ENCODE measurements around the gene PMEPA1. TPM values are rescaled to one million over a fixed set of nuclear protein-coding genes. Genes with fewer than 3 reads are reported as not detected.

The PMEPA1 gene
- total and polyA plus RNA-seq, 2 donors (not counting 3 experiments of a cell fraction or from before 2014, with no cell fraction given) = 31.6 to 33.2 TPM

- TF ChIP-seq, protein P1, sequence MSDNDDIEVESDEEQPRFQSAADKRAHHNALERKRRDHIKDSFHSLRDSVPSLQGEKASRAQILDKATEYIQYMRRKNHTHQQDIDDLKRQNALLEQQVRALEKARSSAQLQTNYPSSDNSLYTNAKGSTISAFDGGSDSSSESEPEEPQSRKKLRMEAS (IDR thresholded peaks at IDR 0.05; ENCODE audit: insufficient read depth, insufficient read length) = no peak
- H3K9me3 ChIP-seq (replicated peaks; ENCODE audit: control insufficient read depth, insufficient read depth, low read length) = no peaks in the 10 kb centered on the region
- FAIRE-seq (no peak), DNase-seq (ENCODE audit: low read depth, low spot score) (no peak)
- dilution Hi-C loops (cut with MboI; ENCODE audit: extremely low pct_ligation_motif_present, low sequenced_read_pairs) = no loop called here
- H3K79me2 ChIP-seq (ENCODE audit: control insufficient read depth, insufficient read depth, low read length) = peaks cover 36% of the 10 kb centered on the region
- POLR2A ChIA-PET = no interaction called here
- no peak overlapping the region for H3K9ac ChIP-seq (replicated peaks; ENCODE audit: extremely low read depth, insufficient read depth, low read length)
- no TSS peak for BruUV-seq (replicated peaks)
- no peaks in the 10 kb centered on the region for H3K27me3 ChIP-seq (ENCODE audit: control insufficient read depth in 2 of 2, insufficient read depth in 2 of 2, low read length in 2 of 2)
- H4K20me1 ChIP-seq (replicated peaks; ENCODE audit: control insufficient read depth, extremely low read depth, insufficient read depth, low read length) = no peaks in the 10 kb centered on the region
- H3K36me3 ChIP-seq (ENCODE audit: control insufficient read depth in 2 of 2, extremely low read depth in 1 of 2, insufficient read depth in 2 of 2, low read length in 2 of 2) = no peaks in the 10 kb centered on the region
- intact Hi-C loops (cut with micrococcal nuclease) = no loop called here
- H3K4me3 ChIP-seq (replicated peaks in 1 of 3; ENCODE audit: insufficient read depth in 1 of 3, low read depth in 1 of 3, low read length in 3 of 3) = no peak overlapping the region
- no peak overlapping the region for H3K27ac ChIP-seq (ENCODE audit: insufficient read depth, low read depth, low read length)
- no peak overlapping the region for H2AFZ ChIP-seq (ENCODE audit: low read depth, low read length)
- H3K4me1 ChIP-seq (ENCODE audit: control insufficient read depth, extremely low read depth, insufficient read depth, low read length) = no peaks in the 10 kb centered on the region
- CTCF ChIA-PET = no interaction called here
- H3K9me1 ChIP-seq (replicated peaks; ENCODE audit: control insufficient read depth, extremely low read depth, insufficient read depth, low read length) = no peaks in the 10 kb centered on the region
- no peak overlapping the region for H3K4me2 ChIP-seq (ENCODE audit: insufficient read depth, low read length)
Observed at GRCh38 chr20:57679113-57679512, 30.7 kb downstream of the PMEPA1 start.

DNA sequence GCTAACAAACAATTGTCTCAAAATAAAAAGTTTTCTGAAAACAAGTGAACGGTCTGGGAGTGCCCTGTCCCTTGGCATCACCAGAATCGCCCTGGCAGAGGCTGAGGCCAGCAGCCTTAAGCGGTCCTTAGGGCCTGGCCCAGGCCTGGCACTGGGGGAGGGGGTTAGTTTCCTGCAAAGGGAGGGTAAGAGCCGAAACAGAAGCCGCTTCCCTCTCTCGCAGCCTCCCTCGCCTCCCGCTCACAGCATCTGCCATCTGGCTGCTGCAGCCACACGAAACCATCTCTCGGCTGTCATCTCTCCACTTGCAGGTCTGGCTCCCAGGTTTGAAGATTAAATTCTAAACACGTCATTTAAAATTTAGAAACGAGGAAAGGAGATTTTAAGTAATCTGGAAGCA is 31.5 kb downstream of the PMEPA1 start:
- Histone ChIP-seq H3K27me3 (ENCODE audit: control insufficient read depth in 2 of 2, insufficient read depth in 2 of 2, low read length in 2 of 2) (no peaks in the 10 kb centered on the region), H4K20me1 (replicated peaks; ENCODE audit: control insufficient read depth, extremely low read depth, insufficient read depth, low read length) (no peaks in the 10 kb centered on the region), H3K4me1 (ENCODE audit: control insufficient read depth, extremely low read depth, insufficient read depth, low read length) (no peaks in the 10 kb centered on the region), H3K4me2 (ENCODE audit: insufficient read depth, low read length) (no peak overlapping the region), H2AFZ (ENCODE audit: low read depth, low read length) (no peak overlapping the region), H3K9me3 (replicated peaks; ENCODE audit: control insufficient read depth, insufficient read depth, low read length) (no peaks in the 10 kb centered on the region), H3K9ac (replicated peaks; ENCODE audit: extremely low read depth, insufficient read depth, low read length) (no peak overlapping the region), H3K36me3 (ENCODE audit: control insufficient read depth in 2 of 2, extremely low read depth in 1 of 2, insufficient read depth in 2 of 2, low read length in 2 of 2) (no peaks in the 10 kb centered on the region), H3K27ac (ENCODE audit: insufficient read depth, low read depth, low read length) (no peak overlapping the region), H3K4me3 (replicated peaks in 1 of 3; ENCODE audit: insufficient read depth in 1 of 3, low read depth in 1 of 3, low read length in 3 of 3) (no peak overlapping the region), H3K9me1 (replicated peaks; ENCODE audit: control insufficient read depth, extremely low read depth, insufficient read depth, low read length) (no peaks in the 10 kb centered on the region), H3K79me2 (ENCODE audit: control insufficient read depth, insufficient read depth, low read length) (peaks cover 42% of the 10 kb centered on the region)
- no TSS peak for BruUV-seq (replicated peaks)
- ChIA-PET POLR2A (no interaction called here), CTCF (no interaction called here)
- no peak for FAIRE-seq
- intact Hi-C loops (cut with micrococcal nuclease) = no loop called here
- no peak for TF ChIP-seq POLR2AphosphoS5 (IDR thresholded peaks at IDR 0.05; ENCODE audit: insufficient read depth, low read depth, low read length)
- TF ChIP-seq, protein P1 (IDR thresholded peaks at IDR 0.05; ENCODE audit: insufficient read depth, insufficient read length) = no peak
- TF ChIP-seq MYC (IDR thresholded peaks at IDR 0.05; ENCODE audit: low read depth, low read length) = no peak
- no peak for TF ChIP-seq POLR2A (IDR thresholded peaks at IDR 0.05; ENCODE audit: low read depth, low read length)
- TF ChIP-seq JUN (IDR thresholded peaks at IDR 0.05; ENCODE audit: borderline replicate concordance, insufficient read depth, insufficient read length, low read depth) = no peak
- no peak for TF ChIP-seq EZH2 (IDR thresholded peaks at IDR 0.05; ENCODE audit: borderline replicate concordance, low read depth, low read length, severe bottlenecking)
- no peak for TF ChIP-seq GATA2 (IDR thresholded peaks at IDR 0.05; ENCODE audit: insufficient read depth, insufficient read length, low read depth, low read length)
- no peak for DNase-seq (ENCODE audit: low read depth, low spot score)
- dilution Hi-C loops (cut with MboI; ENCODE audit: extremely low pct_ligation_motif_present, low sequenced_read_pairs) = no loop called here

Measured in endothelial cell of umbilical vein (primary cell).